ENCODE results near the gene MYLIP. TPM values are rescaled to one million over a fixed set of nuclear protein-coding genes. Genes with fewer than 3 reads are reported as not detected.

The MYLIP gene
- total RNA-seq, 1 experiment from 2014 or later: 42.2 TPM

- Histone ChIP-seq H3K9me2 (ENCODE audit: insufficient read depth) (no peaks in the 10 kb centered on the region), H3K27me3 (ENCODE audit: insufficient read depth, low read depth) (peaks cover 10% of the 10 kb centered on the region; the same call in 1 of the 2 replicates), H3K27ac (no peak overlapping the region), H4K20me1 (ENCODE audit: insufficient read depth) (no peaks in the 10 kb centered on the region), H3F3A (ENCODE audit: insufficient read depth, low read depth) (no peaks in the 10 kb centered on the region), H3K4me1 (replicated peaks; ENCODE audit: insufficient read depth) (no peaks in the 10 kb centered on the region), H3K4me3 (no peak overlapping the region), H3K9me3 (ENCODE audit: insufficient read depth, low read depth) (no peaks in the 10 kb centered on the region), H2AFZ (no peak overlapping the region), H3K4me2 (no peak overlapping the region), H3K36me3 (ENCODE audit: low read depth) (no peaks in the 10 kb centered on the region), H3K79me2 (ENCODE audit: low read depth) (no peaks in the 10 kb centered on the region)
- TF ChIP-seq, protein P1, sequence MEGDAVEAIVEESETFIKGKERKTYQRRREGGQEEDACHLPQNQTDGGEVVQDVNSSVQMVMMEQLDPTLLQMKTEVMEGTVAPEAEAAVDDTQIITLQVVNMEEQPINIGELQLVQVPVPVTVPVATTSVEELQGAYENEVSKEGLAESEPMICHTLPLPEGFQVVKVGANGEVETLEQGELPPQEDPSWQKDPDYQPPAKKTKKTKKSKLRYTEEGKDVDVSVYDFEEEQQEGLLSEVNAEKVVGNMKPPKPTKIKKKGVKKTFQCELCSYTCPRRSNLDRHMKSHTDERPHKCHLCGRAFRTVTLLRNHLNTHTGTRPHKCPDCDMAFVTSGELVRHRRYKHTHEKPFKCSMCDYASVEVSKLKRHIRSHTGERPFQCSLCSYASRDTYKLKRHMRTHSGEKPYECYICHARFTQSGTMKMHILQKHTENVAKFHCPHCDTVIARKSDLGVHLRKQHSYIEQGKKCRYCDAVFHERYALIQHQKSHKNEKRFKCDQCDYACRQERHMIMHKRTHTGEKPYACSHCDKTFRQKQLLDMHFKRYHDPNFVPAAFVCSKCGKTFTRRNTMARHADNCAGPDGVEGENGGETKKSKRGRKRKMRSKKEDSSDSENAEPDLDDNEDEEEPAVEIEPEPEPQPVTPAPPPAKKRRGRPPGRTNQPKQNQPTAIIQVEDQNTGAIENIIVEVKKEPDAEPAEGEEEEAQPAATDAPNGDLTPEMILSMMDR (conservative IDR thresholded peaks at IDR 0.05): no peak
- no peak for TF ChIP-seq EZH2 (IDR thresholded peaks at IDR 0.05; ENCODE audit: low read depth)
- no TSS peak for BruUV-seq (replicated peaks)
- no peak for DNase-seq
- intact Hi-C loops (cut with micrococcal nuclease; ENCODE audit: unreplicated experiment): no loop called here
- POLR2A ChIA-PET (ENCODE audit: unreplicated experiment): no interaction called here
- CTCF ChIA-PET: no interaction called here
Observed at GRCh38 chr6:16163535-16164300, 34.8 kb downstream of the MYLIP start.

DNA sequence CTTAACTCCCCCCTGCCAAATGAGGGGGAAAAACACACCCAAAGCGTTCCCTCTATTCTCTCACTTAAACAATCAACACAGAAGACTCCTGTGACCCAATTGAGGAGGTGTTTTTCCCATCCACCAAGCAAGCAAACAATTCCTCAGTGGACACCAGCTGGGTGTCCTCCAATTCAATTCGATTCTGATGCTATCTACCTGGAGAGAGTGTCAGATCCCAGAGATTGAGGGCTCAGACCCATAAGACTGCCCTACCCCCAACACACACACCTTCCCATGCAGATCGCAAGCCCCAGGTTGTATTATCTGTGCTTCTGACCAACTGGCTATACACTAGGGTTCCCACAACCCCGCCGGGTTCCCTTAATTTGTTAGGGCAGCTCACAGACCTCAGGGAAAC, 36.8 kb downstream of the MYLIP start:
- H3K27ac ChIP-seq: no peak overlapping the region
- no peak overlapping the region for H2AFZ ChIP-seq
- peaks cover 10% of the 10 kb centered on the region; the same call in 1 of the 2 replicates for H3K27me3 ChIP-seq (ENCODE audit: insufficient read depth, low read depth)
- H3F3A ChIP-seq (ENCODE audit: insufficient read depth, low read depth): no peaks in the 10 kb centered on the region
- no peaks in the 10 kb centered on the region for H3K36me3 ChIP-seq (ENCODE audit: low read depth)
- no peaks in the 10 kb centered on the region for H3K9me3 ChIP-seq (ENCODE audit: insufficient read depth, low read depth)
- ChIA-PET CTCF (no interaction called here), POLR2A (ENCODE audit: unreplicated experiment) (no interaction called here)
- BruUV-seq (replicated peaks): no TSS peak
- no peaks in the 10 kb centered on the region for H3K4me1 ChIP-seq (replicated peaks; ENCODE audit: insufficient read depth)
- no peaks in the 10 kb centered on the region for H4K20me1 ChIP-seq (ENCODE audit: insufficient read depth)
- H3K79me2 ChIP-seq (ENCODE audit: low read depth): no peaks in the 10 kb centered on the region
- no peak for TF ChIP-seq EZH2 (IDR thresholded peaks at IDR 0.05; ENCODE audit: low read depth)
- TF ChIP-seq, protein P1 (conservative IDR thresholded peaks at IDR 0.05): no peak
- no peak overlapping the region for H3K4me2 ChIP-seq
- intact Hi-C loops (cut with micrococcal nuclease; ENCODE audit: unreplicated experiment): no loop called here
- no peak overlapping the region for H3K4me3 ChIP-seq
- DNase-seq: no peak
- H3K9me2 ChIP-seq (ENCODE audit: insufficient read depth): no peaks in the 10 kb centered on the region

DNA sequence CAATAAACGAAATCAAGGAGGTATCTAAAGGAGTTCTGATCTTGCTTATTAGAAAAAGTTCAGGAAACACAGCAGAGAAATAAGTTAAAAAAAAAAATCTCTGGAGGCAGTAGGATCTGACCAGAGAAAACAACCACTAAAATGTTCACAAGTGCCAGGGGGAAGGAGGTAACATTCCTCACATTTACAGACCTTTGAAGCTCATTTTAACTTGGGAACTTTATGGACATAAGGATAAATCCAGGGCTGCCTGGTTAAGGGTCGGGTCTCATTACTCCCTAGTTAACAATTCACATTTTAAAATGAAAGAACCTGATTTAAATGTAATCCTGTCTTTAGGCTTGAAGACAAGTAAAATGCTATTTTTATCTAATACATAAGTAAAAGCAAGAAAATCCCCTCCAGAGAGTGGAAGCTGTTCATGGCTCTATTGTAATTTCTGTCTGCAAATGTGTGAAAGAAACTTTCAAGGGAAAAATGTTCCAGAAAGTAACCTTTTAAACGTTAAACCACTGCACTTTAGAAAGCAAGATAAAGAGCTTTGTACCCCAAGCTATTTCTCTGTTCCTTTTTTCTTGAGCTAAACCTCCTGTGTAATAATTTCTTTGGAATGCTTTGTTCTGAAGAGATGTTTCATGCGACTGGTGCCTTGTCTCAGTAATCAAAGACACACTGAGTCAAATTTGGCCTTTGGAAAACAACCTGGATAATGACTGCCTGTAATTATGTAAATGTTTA, 38.2 kb downstream of the MYLIP start:
- no peak overlapping the region for H3K4me2 ChIP-seq
- H3K27me3 ChIP-seq (ENCODE audit: insufficient read depth, low read depth): peaks cover 24% of the 10 kb centered on the region
- ChIA-PET CTCF (no interaction called here), POLR2A (ENCODE audit: unreplicated experiment) (interaction anchor here (0.5 kb wide), 1 partner anchor 74 kb away, joined by 5 read pairs; no protein-coding TSS in a partner anchor)
- H3K79me2 ChIP-seq (ENCODE audit: low read depth): no peaks in the 10 kb centered on the region
- H4K20me1 ChIP-seq (ENCODE audit: insufficient read depth): no peaks in the 10 kb centered on the region
- H2AFZ ChIP-seq: no peak overlapping the region
- H3K9me2 ChIP-seq (ENCODE audit: insufficient read depth): no peaks in the 10 kb centered on the region
- H3K4me3 ChIP-seq: no peak overlapping the region
- no peak for DNase-seq
- no TSS peak for BruUV-seq (replicated peaks)
- TF ChIP-seq, protein P1 (conservative IDR thresholded peaks at IDR 0.05): no peak
- no peak for TF ChIP-seq EZH2 (IDR thresholded peaks at IDR 0.05; ENCODE audit: low read depth)
- no peak overlapping the region for H3K27ac ChIP-seq
- no peaks in the 10 kb centered on the region for H3K4me1 ChIP-seq (replicated peaks; ENCODE audit: insufficient read depth)
- H3K9me3 ChIP-seq (ENCODE audit: insufficient read depth, low read depth): no peaks in the 10 kb centered on the region
- H3K36me3 ChIP-seq (ENCODE audit: low read depth): no peaks in the 10 kb centered on the region
- no peaks in the 10 kb centered on the region for H3F3A ChIP-seq (ENCODE audit: insufficient read depth, low read depth)
- intact Hi-C loops (cut with micrococcal nuclease; ENCODE audit: unreplicated experiment): no loop called here
